ENCODE results near the gene TRAM2. TPM values are rescaled to one million over a fixed set of nuclear protein-coding genes. Genes with fewer than 3 reads are reported as not detected.

The TRAM2 gene
- total and polyA plus RNA-seq, 2 of the 8 experiments (the other 6 are each of a cell fraction or from before 2014, with no cell fraction given) = 9.0 to 21.4 TPM

DNA sequence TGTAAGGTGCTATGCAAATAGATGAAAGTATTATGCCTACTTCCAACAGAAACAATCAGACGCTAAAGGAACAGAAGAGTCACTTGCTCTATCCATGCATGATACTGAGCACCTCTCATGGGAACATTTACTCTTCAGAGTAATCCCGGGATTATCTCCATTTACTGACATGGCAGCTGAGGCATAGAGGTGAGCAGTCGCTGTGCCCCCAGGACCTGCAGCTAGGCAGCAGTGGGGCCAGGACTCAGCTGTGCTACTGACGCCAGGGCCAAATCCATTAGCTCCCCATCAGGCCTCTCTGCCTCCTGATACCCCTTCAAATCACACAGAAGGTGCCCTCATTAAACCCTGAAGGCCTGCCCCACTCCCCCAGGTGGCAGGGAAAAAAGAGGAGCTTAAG is 51.9 kb downstream of the TRAM2 start (continued):
- TF ChIP-seq GTF2F1 (IDR thresholded peaks at IDR 0.05; ENCODE audit: borderline replicate concordance, low read depth, low read length) = no peak
- TF ChIP-seq KDM1A (IDR thresholded peaks at IDR 0.05; ENCODE audit: borderline replicate concordance, low read length) = no peak
